GM12878 (cell line): ENCODE results near the gene ARHGEF7. TPM values are rescaled to one million over a fixed set of nuclear protein-coding genes. Genes with fewer than 3 reads are reported as not detected.

Source experiments
- ATAC-seq: fragments of 200-7000 bp; cut with Tn5 transposase; 3 replicates; pipeline ENCODE4 v1.9.1; 2020; ENCODE audit warnings: mild to moderate bottlenecking, moderate library complexity
- BruUV-seq: library from RNA; stranded (reverse); fragments of 400-500 nt; replicated peaks from 2 replicates; lab custom pipeline; 2021; lab: Mats Ljungman, UMichigan
- CTCF ChIA-PET: fragments of 300-600 bp; sonication (Branson Sonifier 250); formaldehyde crosslinking; extraction: SDS; loops from one replicate; lab custom pipeline; 2021; ENCODE audit warnings: inconsistent platforms; lab: Yijun Ruan, JAX
- POLR2A ChIA-PET: fragments of 350-600 bp; formaldehyde crosslinking; extraction: SDS; loops from one replicate; lab custom pipeline; 2021; ENCODE audit warnings: inconsistent platforms; lab: Charles Lee
- RAD21 ChIA-PET: fragments of 300-600 bp; sonication (Branson Sonifier 250); formaldehyde crosslinking; loops from one replicate; lab custom pipeline; 2023; ENCODE audit warnings: antibody characterized with exemption; ENCODE audit not compliant: unreplicated experiment; lab: Charles Lee
- SMC1A ChIA-PET: fragments of 300-600 bp; sonication (Branson Sonifier 250); formaldehyde crosslinking; loops from one replicate; lab custom pipeline; 2023; ENCODE audit not compliant: unreplicated experiment, uncharacterized antibody; lab: Charles Lee
- DNase-seq: peaks from one replicate; pipeline ENCODE4 v3.0.0-alpha.2; 2011; ENCODE audit warnings: low read depth, low spot score
- FAIRE-seq: peaks from 3 replicates; lab custom pipeline; 2011; peaks lifted over from hg19 to GRCh38; lab: Jason Lieb, UNC
- H2AFZ ChIP-seq: 2 replicates; pipeline ENCODE4 v1.6.0; 2011; ENCODE audit warnings: low read depth, low read length, control low read depth; ENCODE audit not compliant: control insufficient read depth
- H3K27ac ChIP-seq: 2 replicates; pipeline ENCODE4 v1.5.1; 2011; ENCODE audit warnings: control low read depth; ENCODE audit not compliant: control insufficient read depth, insufficient read depth
- H3K27me3 ChIP-seq, 2 experiments: replicated peaks in 1 of 2; 2 replicates each; pipeline versions ENCODE4 v1.6.0 to v1.6.1; 2011; ENCODE audit warnings: low read length in 1 of 2; ENCODE audit not compliant: control insufficient read depth in 2 of 2, insufficient read depth in 2 of 2
- H3K36me3 ChIP-seq, 2 experiments: 2 replicates each; pipeline ENCODE4 v1.5.1; 2011; ENCODE audit warnings: low read length in 1 of 2; ENCODE audit not compliant: control insufficient read depth in 2 of 2, insufficient read depth in 2 of 2
- H3K4me1 ChIP-seq: 2 replicates; pipeline ENCODE4 v1.6.1; 2011; ENCODE audit warnings: mild to moderate bottlenecking, low read length, moderate library complexity, mixed read lengths; ENCODE audit not compliant: control insufficient read depth, insufficient read depth
- H3K4me2 ChIP-seq: 2 replicates; pipeline ENCODE4 v1.6.0; 2011; ENCODE audit warnings: control low read depth; ENCODE audit not compliant: control insufficient read depth, insufficient read depth
- H3K4me3 ChIP-seq: fragments of 200-600 bp; sonication (generic); 2 replicates; pipeline ENCODE4 v1.5.1; 2016
- H3K79me2 ChIP-seq: 2 replicates; pipeline ENCODE4 v1.6.0; 2011; ENCODE audit warnings: low read length; ENCODE audit not compliant: control insufficient read depth, insufficient read depth
- H3K9ac ChIP-seq: 2 replicates; pipeline ENCODE4 v1.8.0; 2011; ENCODE audit warnings: low read length, control low read depth, mixed read lengths; ENCODE audit not compliant: control insufficient read depth, insufficient read depth
- H3K9me3 ChIP-seq: replicated peaks from 3 replicates; pipeline ENCODE4 v1.5.1; 2011; ENCODE audit warnings: mild to moderate bottlenecking, low read length; ENCODE audit not compliant: control insufficient read depth, insufficient read depth
- H4K20me1 ChIP-seq: 2 replicates; pipeline ENCODE4 v1.6.0; 2011; ENCODE audit not compliant: control insufficient read depth, insufficient read depth
- ATF7 ChIP-seq: fragments of 450-650 bp; IDR thresholded peaks from 2 replicates; pipeline ENCODE4 v1.6.1; 2016; ENCODE audit warnings: low read depth, mild to moderate bottlenecking
- CHD4 ChIP-seq: fragments of 200-600 bp; sonication (generic); IDR thresholded peaks from 2 replicates; pipeline ENCODE4 v1.6.1; 2016; ENCODE audit warnings: mild to moderate bottlenecking
- CTCF ChIP-seq, 3 experiments: IDR thresholded peaks in 2 of 3; conservative IDR thresholded peaks in 1 of 3; 2 replicates each; pipeline ENCODE4 v1.5.1; 2011; ENCODE audit warnings: low read depth in 3 of 3, low read length in 3 of 3, mild to moderate bottlenecking in 3 of 3, control low read depth in 2 of 3, moderate library complexity in 2 of 3, inconsistent platforms in 1 of 3, mixed read lengths in 1 of 3; ENCODE audit not compliant: control insufficient read depth in 2 of 3, insufficient read depth in 1 of 3; ENCODE audit errors: extremely low read depth in 1 of 3
- E4F1 ChIP-seq: fragments of 450-650 bp; IDR thresholded peaks from 2 replicates; pipeline ENCODE4 v1.6.1; 2018; ENCODE audit warnings: borderline replicate concordance, mild to moderate bottlenecking; ENCODE audit not compliant: partially characterized antibody
- ETV6 ChIP-seq, 2 experiments: fragments of 450-650 bp in 1 of 2; IDR thresholded peaks in 1 of 2; conservative IDR thresholded peaks in 1 of 2; 2 replicates each; pipeline ENCODE4 v1.6.1; 2014; ENCODE audit warnings: antibody characterized with exemption in 1 of 2, borderline replicate concordance in 1 of 2, low read depth in 1 of 2, mild to moderate bottlenecking in 1 of 2, moderate library complexity in 1 of 2
- IKZF1 ChIP-seq: fragments of 450-650 bp; conservative IDR thresholded peaks from 2 replicates; pipeline ENCODE4 v1.6.1; 2017; ENCODE audit warnings: antibody characterized with exemption, mild to moderate bottlenecking
- MXI1 ChIP-seq: fragments of 150-350 bp; IDR thresholded peaks from 2 replicates; pipeline ENCODE4 v1.6.1; 2011; ENCODE audit warnings: low read depth, mild to moderate bottlenecking, inconsistent platforms, low read length, improper control_type of control experiment
- NFYA ChIP-seq: IDR thresholded peaks from 2 replicates; pipeline ENCODE4 v1.6.1; 2011; ENCODE audit warnings: low read depth, mild to moderate bottlenecking, low read length, improper control_type of control experiment, borderline replicate concordance
- NR2C1 ChIP-seq: fragments of 450-650 bp; IDR thresholded peaks from 2 replicates; pipeline ENCODE4 v1.6.1; 2017; ENCODE audit warnings: antibody characterized with exemption, mild to moderate bottlenecking, moderate library complexity
- NR2F1 ChIP-seq: fragments of 450-650 bp; conservative IDR thresholded peaks from 2 replicates; pipeline ENCODE4 v1.6.1; 2017; ENCODE audit warnings: mild to moderate bottlenecking
- RUNX3 ChIP-seq: IDR thresholded peaks from 2 replicates; pipeline ENCODE4 v1.6.1; 2012; ENCODE audit warnings: low read length, inconsistent platforms
- SIN3A ChIP-seq: IDR thresholded peaks from 2 replicates; pipeline ENCODE4 v1.6.1; 2012; ENCODE audit warnings: low read depth, low read length, improper control_type of control experiment
- STAT3 ChIP-seq: IDR thresholded peaks from 2 replicates; pipeline ENCODE4 v1.6.1; 2011; ENCODE audit warnings: low read depth, low read length, improper control_type of control experiment
- TARDBP ChIP-seq: IDR thresholded peaks from 2 replicates; pipeline ENCODE4 v1.6.1; 2016; ENCODE audit warnings: borderline replicate concordance
- TCF7 ChIP-seq: IDR thresholded peaks from 2 replicates; pipeline ENCODE4 v1.6.1; 2014; ENCODE audit warnings: antibody characterized with exemption, borderline replicate concordance
- YBX1 ChIP-seq: fragments of 450-650 bp; IDR thresholded peaks from 2 replicates; pipeline ENCODE4 v1.6.1; 2016; ENCODE audit warnings: antibody characterized with exemption
- WGBS: methylation state at CpG from one replicate; pipeline ENCODE4 v1.1.6; 2016; ENCODE audit warnings: low lambda C conversion rate; ENCODE audit not compliant: insufficient replicate concordance, insufficient coverage; ENCODE audit errors: missing lambda C conversion rate; 5-methylcytosine and 5-hydroxymethylcytosine counted together
- in situ Hi-C: fragments of 300-500 bp; cut with MboI; formaldehyde crosslinking; loops from 9 replicates; pipeline ENCODE4 v1.14.3; 2018; ENCODE audit warnings: mixed read lengths
- intact Hi-C: fragments of 100-400 bp; cut with micrococcal nuclease; formaldehyde crosslinking; loops from one replicate; pipeline ENCODE4 v1.14.2; 2022; ENCODE audit not compliant: unreplicated experiment
- polyA plus RNA-seq, 11 experiments: library from polyadenylated mRNA; depleted of rRNA in 4 of 11; unstranded in 6 of 11; stranded (reverse) in 5 of 11; fragments of >200 nt; fragmentation: Nextera tagmentation in 4 of 11; fragmentation: Illumina TruSeq in 1 of 11; extraction: Ambion mirVana in 4 of 11; extraction: Trizol in 1 of 11; gene quantifications; 1 replicate in 1 of 11; 2 replicates in 10 of 11; pipeline versions ENCODE4 v1.2.1 to v1.2.3, GENCODE V29; 2011 to 2016; ENCODE audit warnings: inconsistent platforms in 2 of 11, missing spikeins in 2 of 11, low read depth in 1 of 11
- total RNA-seq, 4 experiments: library from RNA; depleted of rRNA in 3 of 4; stranded (reverse); fragments of >200 nt in 3 of 4; fragmentation: Illumina TruSeq in 1 of 4; extraction: Trizol in 1 of 4; gene quantifications; 2 replicates each; pipeline versions ENCODE4 v1.2.1 to v1.2.3, GENCODE V29; 2013 to 2021

The ARHGEF7 gene
- total and polyA plus RNA-seq, 10 of the 15 experiments (the other 5 are each of a cell fraction or from before 2014, with no cell fraction given), result 4.7 to 65.5 (median 36.6) TPM

- no peak for TF ChIP-seq CTCF (IDR thresholded peaks at IDR 0.05 in 2 of 3, conservative IDR thresholded peaks at IDR 0.05 in 1 of 3; ENCODE audit: control insufficient read depth in 2 of 3, extremely low read depth in 1 of 3, insufficient read depth in 1 of 3, low read depth in 3 of 3, low read length in 3 of 3)
- no peak for TF ChIP-seq NR2F1
- no peak for TF ChIP-seq YBX1
Measured at GRCh38 chr13:111336666-111337065, 221.6 kb downstream of the ARHGEF7 start (continued).

GRCh38 chr13:111337206-111337605 is 222.1 kb downstream of the ARHGEF7 start:
- H3K4me1 ChIP-seq, result no peaks in the 10 kb centered on the region
- no peak overlapping the region for H3K4me2 ChIP-seq
- H3K27me3 ChIP-seq, result no peaks in the 10 kb centered on the region
- H3K9me3 ChIP-seq, result no peaks in the 10 kb centered on the region; the same call in 2 of the 3 replicates
- no peaks in the 10 kb centered on the region for H4K20me1 ChIP-seq
- WGBS, result 49% methylated on average over 4 of the region's 4 CpGs
- POLR2A ChIA-PET, result no interaction called here
- no peak overlapping the region for H3K9ac ChIP-seq
- no peak overlapping the region for H3K27ac ChIP-seq
- in situ Hi-C loops (loop anchor here (5.0 kb wide), 1 partner anchor 50 kb away; no protein-coding TSS in a partner anchor), intact Hi-C loops (no loop called here)
- SMC1A ChIA-PET, result no interaction called here
- no peaks in the 10 kb centered on the region for H3K79me2 ChIP-seq
- no peaks in the 10 kb centered on the region; a peak in 1 of 4 replicates for H3K36me3 ChIP-seq
- RAD21 ChIA-PET, result no interaction called here
- no peak overlapping the region for H3K4me3 ChIP-seq
- no TSS peak for BruUV-seq
- ATAC-seq, result no peak
- DNase-seq, result no peak
- FAIRE-seq, result no peak
- CTCF ChIA-PET, result no interaction called here
- no peak overlapping the region for H2AFZ ChIP-seq
- no peak for TF ChIP-seq E4F1
- no peak for TF ChIP-seq SIN3A
- TF ChIP-seq IKZF1, result no peak
- no peak for TF ChIP-seq TARDBP
- no peak for TF ChIP-seq RUNX3
- TF ChIP-seq TCF7, result no peak
- TF ChIP-seq ATF7, result no peak
- no peak for TF ChIP-seq STAT3
- TF ChIP-seq CTCF (IDR thresholded peaks at IDR 0.05 in 2 of 3, conservative IDR thresholded peaks at IDR 0.05 in 1 of 3; ENCODE audit: control insufficient read depth in 2 of 3, extremely low read depth in 1 of 3, insufficient read depth in 1 of 3, low read depth in 3 of 3, low read length in 3 of 3), result no peak
- no peak for TF ChIP-seq NFYA
- TF ChIP-seq ETV6 (conservative IDR thresholded peaks at IDR 0.05 in 1 of 2, IDR thresholded peaks at IDR 0.05 in 1 of 2; ENCODE audit: borderline replicate concordance in 1 of 2, low read depth in 1 of 2), result no peak
- TF ChIP-seq MXI1, result no peak
- no peak for TF ChIP-seq CHD4
- no peak for TF ChIP-seq NR2C1
